ENCODE results near the gene RNU7-1.

GRCh38 chr12:6943722-6944380 lies at the start of gene RNU7-1, which contains the start of gene C12orf57:
- no peak for TF ChIP-seq CTCF (conservative IDR thresholded peaks at IDR 0.05 in 1 of 2, IDR thresholded peaks at IDR 0.05 in 1 of 2; ENCODE audit: low read depth in 1 of 2, low read length in 2 of 2)
- TF ChIP-seq EZH2 (IDR thresholded peaks at IDR 0.05; ENCODE audit: low read length, missing control alignments): no peak
